GM12874 (cell line): ENCODE results near the gene DNAAF1.

Source experiments
- TF ChIP-seq, protein P1 (sequence below): IDR thresholded peaks from 2 replicates; pipeline ENCODE4 v1.5.1; 2011; ENCODE audit warnings: low read depth, mild to moderate bottlenecking, control low read depth, low read length, moderate library complexity; ENCODE audit not compliant: insufficient read depth

DNAAF1 gene

DNA sequence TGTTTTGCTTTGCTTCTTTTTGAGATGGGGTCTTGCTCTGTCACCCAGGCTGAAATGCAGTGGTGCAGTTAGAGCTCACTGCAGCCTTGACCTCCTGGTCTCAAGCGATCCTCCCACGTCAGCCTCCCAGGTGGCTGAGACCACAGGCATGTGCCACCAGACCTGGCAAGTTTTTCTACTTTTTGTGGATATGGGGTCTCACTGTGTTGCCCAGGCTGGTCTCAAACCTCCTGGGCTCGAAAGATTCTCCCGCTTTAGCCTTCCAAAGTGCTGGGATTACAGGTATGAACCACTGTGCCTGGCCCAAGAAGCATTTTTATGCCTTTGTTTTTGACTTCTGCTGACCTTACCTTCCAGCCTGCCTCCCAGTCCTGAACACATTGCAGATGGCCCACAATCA is 10.1 kb downstream of the DNAAF1 start:
- TF ChIP-seq, protein P1, sequence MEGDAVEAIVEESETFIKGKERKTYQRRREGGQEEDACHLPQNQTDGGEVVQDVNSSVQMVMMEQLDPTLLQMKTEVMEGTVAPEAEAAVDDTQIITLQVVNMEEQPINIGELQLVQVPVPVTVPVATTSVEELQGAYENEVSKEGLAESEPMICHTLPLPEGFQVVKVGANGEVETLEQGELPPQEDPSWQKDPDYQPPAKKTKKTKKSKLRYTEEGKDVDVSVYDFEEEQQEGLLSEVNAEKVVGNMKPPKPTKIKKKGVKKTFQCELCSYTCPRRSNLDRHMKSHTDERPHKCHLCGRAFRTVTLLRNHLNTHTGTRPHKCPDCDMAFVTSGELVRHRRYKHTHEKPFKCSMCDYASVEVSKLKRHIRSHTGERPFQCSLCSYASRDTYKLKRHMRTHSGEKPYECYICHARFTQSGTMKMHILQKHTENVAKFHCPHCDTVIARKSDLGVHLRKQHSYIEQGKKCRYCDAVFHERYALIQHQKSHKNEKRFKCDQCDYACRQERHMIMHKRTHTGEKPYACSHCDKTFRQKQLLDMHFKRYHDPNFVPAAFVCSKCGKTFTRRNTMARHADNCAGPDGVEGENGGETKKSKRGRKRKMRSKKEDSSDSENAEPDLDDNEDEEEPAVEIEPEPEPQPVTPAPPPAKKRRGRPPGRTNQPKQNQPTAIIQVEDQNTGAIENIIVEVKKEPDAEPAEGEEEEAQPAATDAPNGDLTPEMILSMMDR: no peak

DNA sequence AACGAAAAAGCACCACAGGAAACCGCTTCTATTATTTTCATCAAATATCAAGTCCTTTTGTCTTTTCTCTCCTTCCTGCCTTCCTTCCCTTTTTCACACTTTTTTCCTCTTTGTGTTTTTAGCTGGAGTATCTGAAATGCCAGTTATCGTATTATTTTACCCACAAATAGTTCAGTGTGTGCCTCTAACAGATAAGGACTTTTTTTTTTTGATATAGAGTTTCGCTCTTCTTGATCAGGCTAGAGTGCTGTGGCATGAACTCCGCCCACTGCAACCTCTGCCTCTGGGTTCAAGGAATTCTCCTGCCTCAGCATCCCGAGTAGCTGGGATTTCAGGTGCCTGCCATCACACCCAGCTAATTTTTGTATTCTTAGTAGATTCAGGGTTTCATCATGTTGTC is 10.7 kb downstream of the DNAAF1 start:
- TF ChIP-seq, protein P1: no peak

DNA sequence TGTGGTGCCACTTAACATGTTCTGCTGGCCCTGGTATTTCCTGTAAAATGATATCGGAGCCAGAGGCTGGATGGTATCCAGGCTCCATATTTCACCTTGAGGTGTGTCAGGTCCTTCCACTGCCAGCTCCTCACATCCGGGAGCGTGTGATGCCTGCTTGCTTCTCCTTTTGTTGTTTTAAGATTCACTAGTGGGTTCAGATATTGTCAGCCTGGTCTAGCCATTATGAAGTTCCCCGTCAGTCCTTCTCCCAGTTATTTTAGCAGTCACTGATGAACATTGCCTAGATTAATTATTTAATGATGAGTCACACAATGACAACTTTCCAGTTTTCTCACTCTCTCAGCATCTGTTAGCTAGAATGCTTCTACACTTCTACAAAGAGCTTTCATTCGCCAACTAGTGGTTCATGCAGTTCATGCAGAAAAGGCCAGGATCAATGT is 11.3 kb downstream of the DNAAF1 start:
- TF ChIP-seq, protein P1: no peak

DNA sequence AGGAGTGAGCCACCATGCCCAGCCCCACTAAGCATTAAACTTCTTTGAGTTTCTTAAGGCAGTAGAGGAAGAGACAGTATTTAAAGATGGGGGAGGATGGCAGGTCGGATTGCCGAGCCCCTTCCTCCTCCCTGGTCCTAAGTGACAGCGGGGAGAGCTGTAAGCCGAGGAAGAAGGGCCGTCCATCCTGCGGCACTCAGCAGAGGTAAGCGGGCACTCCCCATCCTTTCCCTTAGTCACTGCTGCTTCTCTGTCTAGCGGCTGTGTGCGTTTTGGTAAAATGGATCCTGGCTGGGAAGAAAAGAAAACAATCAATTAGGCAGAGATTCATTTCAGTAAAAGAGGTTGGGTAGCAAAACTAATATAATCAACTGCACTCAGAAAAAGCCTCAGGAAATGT is 13.9 kb downstream of the DNAAF1 start:
- TF ChIP-seq, protein P1: no peak

DNA sequence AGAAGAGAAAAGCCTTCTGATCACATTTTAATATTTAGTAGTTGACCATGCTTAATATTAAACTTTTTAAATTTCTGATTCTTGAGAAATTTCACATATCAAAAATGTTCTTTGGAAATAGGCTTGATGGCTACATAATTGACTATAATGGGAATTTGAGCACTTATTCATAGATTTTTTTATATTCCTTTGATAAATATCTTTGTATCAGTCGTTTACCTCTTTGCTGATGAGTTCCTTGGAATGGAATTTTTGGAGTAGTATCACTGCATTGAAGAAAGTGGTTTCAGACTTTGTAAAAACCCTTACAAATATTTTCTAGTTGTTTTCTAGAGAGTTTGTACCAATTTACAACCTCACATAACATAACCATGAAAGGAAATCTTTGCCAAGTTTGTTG is 14.7 kb downstream of the DNAAF1 start:
- TF ChIP-seq, protein P1: no peak

DNA sequence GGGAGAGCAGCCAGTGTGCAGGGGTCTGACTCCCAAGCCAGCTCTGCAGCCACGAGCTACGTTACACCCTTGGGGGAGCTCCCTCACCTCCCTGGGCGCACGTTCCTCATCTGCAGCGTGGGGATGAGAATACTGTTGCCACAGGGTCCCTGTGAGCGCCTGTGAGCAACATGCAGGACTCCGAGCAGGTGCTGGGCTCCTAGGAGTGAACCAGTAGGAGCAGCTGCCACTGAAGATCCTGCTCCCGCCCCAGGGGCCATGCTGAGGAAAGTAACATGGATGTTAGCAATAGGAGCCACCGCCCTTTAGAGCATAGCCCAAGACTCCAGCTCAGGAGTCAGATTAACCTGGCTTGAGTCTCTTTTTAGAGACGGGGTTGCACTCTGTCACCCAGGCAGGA is 15.9 kb downstream of the DNAAF1 start:
- TF ChIP-seq, protein P1: no peak

DNA sequence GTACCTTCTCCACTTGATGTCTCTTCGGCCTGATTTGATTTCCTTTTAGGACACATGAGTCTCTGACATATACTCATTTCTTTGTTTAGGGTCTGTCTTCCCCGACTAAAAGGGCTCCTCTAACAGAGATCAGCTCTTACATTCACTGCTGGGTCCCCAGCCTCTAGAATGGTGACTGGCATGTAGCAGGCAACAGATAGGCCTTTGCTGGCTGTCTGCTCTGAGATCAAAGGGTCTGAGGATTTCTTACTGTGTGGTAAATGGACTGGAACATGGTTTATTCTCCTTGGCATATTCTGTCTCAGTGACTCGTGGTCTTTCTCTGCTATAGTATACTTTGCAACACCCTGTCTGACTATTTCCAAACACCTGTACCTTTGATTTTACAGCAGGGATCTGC is 16.7 kb downstream of the DNAAF1 start:
- TF ChIP-seq, protein P1: no peak

DNA sequence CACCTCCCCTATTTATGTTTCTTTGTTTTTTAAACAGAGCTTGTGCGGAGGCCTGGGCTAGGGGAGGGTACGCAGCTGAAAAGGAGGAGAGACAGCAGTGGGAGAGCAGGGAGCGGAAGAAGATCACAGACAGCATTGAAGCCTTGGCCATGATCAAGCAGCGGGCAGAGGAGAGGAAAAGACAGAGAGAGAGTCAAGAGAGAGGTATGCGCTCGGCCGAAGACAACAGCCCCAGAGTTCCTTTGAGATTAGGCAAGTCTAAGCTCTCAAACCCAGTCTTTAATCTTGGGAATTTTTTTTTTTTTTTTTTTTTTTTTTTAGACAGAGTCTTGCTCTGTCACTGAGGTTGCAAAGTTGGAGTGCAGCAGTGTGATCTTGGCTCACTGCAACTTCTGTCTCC is 20.6 kb downstream of the DNAAF1 start:
- TF ChIP-seq, protein P1: no peak
